Trophoblast cell (in vitro differentiated cells and primary cell): ENCODE results near the gene L3MBTL4.

ENCODE experiments used
- DNase-seq, 2 donors: peaks; one replicate each; pipeline ENCODE4 v3.0.0-alpha.2; 2016
- H2AFZ ChIP-seq: 2 replicates; pipeline ENCODE4 v1.6.1; 2013; ENCODE audit warnings: low read length, moderate library complexity, mild to moderate bottlenecking; ENCODE audit not compliant: insufficient read depth, poor library complexity
- H2AK5ac ChIP-seq: 2 replicates; pipeline ENCODE4 v1.6.1; 2013; ENCODE audit warnings: mild to moderate bottlenecking, low read length
- H2BK120ac ChIP-seq: 2 replicates; pipeline ENCODE4 v1.6.1; 2013; ENCODE audit warnings: low read length, mild to moderate bottlenecking, moderate library complexity; ENCODE audit not compliant: insufficient read depth, poor library complexity
- H2BK12ac ChIP-seq: 2 replicates; pipeline ENCODE4 v1.6.1; 2013; ENCODE audit warnings: mild to moderate bottlenecking, low read length, moderate library complexity
- H2BK5ac ChIP-seq: 2 replicates; pipeline ENCODE4 v1.6.1; 2013; ENCODE audit warnings: low read length, low read depth, moderate library complexity, mild to moderate bottlenecking; ENCODE audit not compliant: poor library complexity
- H3K14ac ChIP-seq: 2 replicates; pipeline ENCODE4 v1.6.1; 2013; ENCODE audit warnings: mild to moderate bottlenecking, low read length
- H3K18ac ChIP-seq: 2 replicates; pipeline ENCODE4 v1.6.1; 2013; ENCODE audit warnings: mild to moderate bottlenecking, low read length
- H3K23ac ChIP-seq: 2 replicates; pipeline ENCODE4 v1.6.1; 2013; ENCODE audit warnings: low read length
- H3K27ac ChIP-seq: 2 replicates; pipeline ENCODE4 v1.5.1; 2013; ENCODE audit warnings: low read depth, mild to moderate bottlenecking, inconsistent platforms, low read length, moderate library complexity
- H3K27me3 ChIP-seq: 2 replicates; pipeline ENCODE4 v1.6.1; 2013; ENCODE audit warnings: inconsistent platforms, mild to moderate bottlenecking, low read length, moderate library complexity; ENCODE audit not compliant: insufficient read depth
- H3K36me3 ChIP-seq, 2 experiments: 1 replicate in 1 of 2; 2 replicates in 1 of 2; pipeline ENCODE4 v1.6.1; 2013; ENCODE audit warnings: low read length in 2 of 2, mild to moderate bottlenecking in 2 of 2, moderate library complexity in 1 of 2; ENCODE audit not compliant: insufficient read depth in 2 of 2, control insufficient read depth in 1 of 2
- H3K4ac ChIP-seq: 2 replicates; pipeline ENCODE4 v1.6.1; 2013; ENCODE audit warnings: low read depth, mild to moderate bottlenecking, low read length, moderate library complexity
- H3K4me1 ChIP-seq, 2 experiments: 1 replicate in 1 of 2; 2 replicates in 1 of 2; pipeline ENCODE4 v1.6.1; 2013; ENCODE audit warnings: low read length in 2 of 2, mild to moderate bottlenecking in 2 of 2, moderate library complexity in 1 of 2; ENCODE audit not compliant: insufficient read depth in 2 of 2, control insufficient read depth in 1 of 2
- H3K4me2 ChIP-seq: 2 replicates; pipeline ENCODE4 v1.6.1; 2013; ENCODE audit warnings: inconsistent platforms, mild to moderate bottlenecking, low read length, moderate library complexity
- H3K4me3 ChIP-seq: 2 replicates; pipeline ENCODE4 v1.5.1; 2013; ENCODE audit warnings: mild to moderate bottlenecking, low read depth, low read length, inconsistent platforms
- H3K79me1 ChIP-seq: one replicate; pipeline ENCODE4 v1.6.1; 2013; ENCODE audit warnings: low read length
- H3K79me2 ChIP-seq: 2 replicates; pipeline ENCODE4 v1.6.1; 2013; ENCODE audit warnings: low read length, mild to moderate bottlenecking; ENCODE audit not compliant: control insufficient read depth, insufficient read depth, poor library complexity
- H3K9ac ChIP-seq: 2 replicates; pipeline ENCODE4 v1.6.1; 2013; ENCODE audit warnings: mild to moderate bottlenecking, low read length
- H3K9me3 ChIP-seq: 2 replicates; pipeline ENCODE4 v1.6.1; 2013; ENCODE audit warnings: low read depth, mild to moderate bottlenecking, control low read depth, inconsistent platforms, low read length; ENCODE audit not compliant: insufficient read depth
- H4K12ac ChIP-seq: 2 replicates; pipeline ENCODE4 v1.6.1; 2013; ENCODE audit warnings: low read depth, mild to moderate bottlenecking, low read length, moderate library complexity
- H4K8ac ChIP-seq: 2 replicates; pipeline ENCODE4 v1.6.1; 2013; ENCODE audit warnings: low read depth, mild to moderate bottlenecking, low read length, moderate library complexity
- H4K91ac ChIP-seq: one replicate; pipeline ENCODE4 v1.6.1; 2013; ENCODE audit warnings: low read depth, mild to moderate bottlenecking, low read length, moderate library complexity
- WGBS: extraction: QIAGEN DNeasy Blood & Tissue Kit; methylation state at CpG from one replicate; pipeline ENCODE4 v1.1.7; 2013; ENCODE audit warnings: missing lambda C conversion rate; ENCODE audit not compliant: insufficient read length, insufficient coverage; ENCODE audit errors: extremely low coverage; 5-methylcytosine and 5-hydroxymethylcytosine counted together

The L3MBTL4 gene

GRCh38 chr18:6434481-6434880 lies 19.8 kb upstream of the L3MBTL4 start:
- no peak overlapping the region for H2BK120ac ChIP-seq
- no peak overlapping the region for H2AFZ ChIP-seq
- no peaks in the 10 kb centered on the region for H3K27me3 ChIP-seq
- no peak overlapping the region for H4K8ac ChIP-seq
- no peak for DNase-seq
- H3K4me1 ChIP-seq: no peaks in the 10 kb centered on the region
- H2AK5ac ChIP-seq: no peak overlapping the region
- H4K12ac ChIP-seq: no peak overlapping the region
- no peak overlapping the region for H2BK12ac ChIP-seq
- no CpG with 5 or more reads among the region's 5 CpGs for WGBS
- H3K9ac ChIP-seq: no peak overlapping the region
- H3K4me2 ChIP-seq: no peak overlapping the region
- no peaks in the 10 kb centered on the region for H3K79me1 ChIP-seq
- H3K27ac ChIP-seq: no peak overlapping the region
- H3K14ac ChIP-seq: no peak overlapping the region
- H3K36me3 ChIP-seq: no peaks in the 10 kb centered on the region
- no peak overlapping the region for H4K91ac ChIP-seq
- no peak overlapping the region for H3K18ac ChIP-seq
- no peaks in the 10 kb centered on the region for H3K9me3 ChIP-seq
- no peak overlapping the region for H3K4ac ChIP-seq
- H2BK5ac ChIP-seq: no peak overlapping the region
- H3K79me2 ChIP-seq: no peaks in the 10 kb centered on the region
- H3K23ac ChIP-seq: no peak overlapping the region
- no peak overlapping the region for H3K4me3 ChIP-seq

GRCh38 chr18:6431659-6432318 lies 17.1 kb upstream of the L3MBTL4 start:
- H3K4me2 ChIP-seq: no peak overlapping the region
- H2BK12ac ChIP-seq: no peak overlapping the region
- no peak overlapping the region for H2AFZ ChIP-seq
- no peak overlapping the region for H4K12ac ChIP-seq
- H2BK5ac ChIP-seq: no peak overlapping the region
- H3K14ac ChIP-seq: no peak overlapping the region
- no peak overlapping the region for H3K4me3 ChIP-seq
- no peak overlapping the region for H3K18ac ChIP-seq
- H3K4me1 ChIP-seq: no peaks in the 10 kb centered on the region
- H3K27ac ChIP-seq: no peak overlapping the region
- no peaks in the 10 kb centered on the region for H3K79me1 ChIP-seq
- no peak overlapping the region for H4K91ac ChIP-seq
- no peaks in the 10 kb centered on the region for H3K9me3 ChIP-seq
- no peaks in the 10 kb centered on the region for H3K36me3 ChIP-seq
- H3K23ac ChIP-seq: no peak overlapping the region
- no peak overlapping the region for H3K9ac ChIP-seq
- H2AK5ac ChIP-seq: no peak overlapping the region
- no peaks in the 10 kb centered on the region for H3K27me3 ChIP-seq
- H3K4ac ChIP-seq: no peak overlapping the region
- DNase-seq: peak in 1 of 2 donors; percentile 26
- no peak overlapping the region for H4K8ac ChIP-seq
- no CpG with 5 or more reads among the region's 19 CpGs for WGBS
- H3K79me2 ChIP-seq: no peaks in the 10 kb centered on the region
- H2BK120ac ChIP-seq: no peak overlapping the region

GRCh38 chr18:6428851-6429395 lies 14.2 kb upstream of the L3MBTL4 start:
- Histone ChIP-seq H2BK12ac (no peak overlapping the region), H3K23ac (no peak overlapping the region), H3K14ac (no peak overlapping the region), H4K12ac (no peak overlapping the region), H3K4me1 (no peaks in the 10 kb centered on the region), H3K18ac (no peak overlapping the region), H3K4me3 (no peak overlapping the region), H3K36me3 (no peaks in the 10 kb centered on the region), H3K79me1 (no peaks in the 10 kb centered on the region), H4K8ac (no peak overlapping the region), H3K9me3 (no peaks in the 10 kb centered on the region), H3K27me3 (no peaks in the 10 kb centered on the region), H2BK120ac (no peak overlapping the region), H3K79me2 (no peaks in the 10 kb centered on the region), H3K4me2 (no peak overlapping the region), H3K9ac (no peak overlapping the region), H4K91ac (no peak overlapping the region), H3K4ac (no peak overlapping the region), H2AFZ (no peak overlapping the region), H2BK5ac (no peak overlapping the region), H2AK5ac (no peak overlapping the region), H3K27ac (no peak overlapping the region)
- no peak for DNase-seq
- no CpG with 5 or more reads among the region's 3 CpGs for WGBS

GRCh38 chr18:6427286-6427685 lies 12.6 kb upstream of the L3MBTL4 start:
- no peaks in the 10 kb centered on the region for H3K36me3 ChIP-seq
- no peak overlapping the region for H3K4ac ChIP-seq
- H3K27ac ChIP-seq: no peak overlapping the region
- H2AK5ac ChIP-seq: no peak overlapping the region
- no peaks in the 10 kb centered on the region for H3K79me1 ChIP-seq
- WGBS: no CpG with 5 or more reads among the region's 1 CpG
- H4K12ac ChIP-seq: no peak overlapping the region
- H3K9ac ChIP-seq: no peak overlapping the region
- H2AFZ ChIP-seq: no peak overlapping the region
- no peak overlapping the region for H3K18ac ChIP-seq
- H2BK12ac ChIP-seq: no peak overlapping the region
- no peak overlapping the region for H4K91ac ChIP-seq
- no peak overlapping the region for H3K4me2 ChIP-seq
- no peak overlapping the region for H2BK5ac ChIP-seq
- no peak for DNase-seq
- H3K14ac ChIP-seq: no peak overlapping the region
- H4K8ac ChIP-seq: no peak overlapping the region
- H3K4me1 ChIP-seq: no peaks in the 10 kb centered on the region
- H3K79me2 ChIP-seq: no peaks in the 10 kb centered on the region
- no peaks in the 10 kb centered on the region for H3K9me3 ChIP-seq
- no peaks in the 10 kb centered on the region for H3K27me3 ChIP-seq
- H3K23ac ChIP-seq: no peak overlapping the region
- H3K4me3 ChIP-seq: no peak overlapping the region
- H2BK120ac ChIP-seq: no peak overlapping the region
